Erythroblast (primary cell): ENCODE results near the gene REEP5.
"Not testable (repeated sequence)": the region's sequence is repeated elsewhere in the genome, so short reads cannot be mapped to it uniquely, and the experiment has no call there.

Source experiments
- DNase-seq, 2 experiments: peaks; one replicate each; lab custom pipeline; 2025; lab: John Stamatoyannopoulos, UW
- GATA1 ChIP-seq: IDR thresholded peaks from 2 replicates; pipeline ENCODE4 v1.6.1; 2011; ENCODE audit warnings: low read depth, mild to moderate bottlenecking, control low read depth, low read length, moderate library complexity
- POLR2A ChIP-seq: IDR thresholded peaks from 2 replicates; pipeline ENCODE4 v1.6.1; 2011; ENCODE audit warnings: mild to moderate bottlenecking, low read length

REEP5 gene

DNA sequence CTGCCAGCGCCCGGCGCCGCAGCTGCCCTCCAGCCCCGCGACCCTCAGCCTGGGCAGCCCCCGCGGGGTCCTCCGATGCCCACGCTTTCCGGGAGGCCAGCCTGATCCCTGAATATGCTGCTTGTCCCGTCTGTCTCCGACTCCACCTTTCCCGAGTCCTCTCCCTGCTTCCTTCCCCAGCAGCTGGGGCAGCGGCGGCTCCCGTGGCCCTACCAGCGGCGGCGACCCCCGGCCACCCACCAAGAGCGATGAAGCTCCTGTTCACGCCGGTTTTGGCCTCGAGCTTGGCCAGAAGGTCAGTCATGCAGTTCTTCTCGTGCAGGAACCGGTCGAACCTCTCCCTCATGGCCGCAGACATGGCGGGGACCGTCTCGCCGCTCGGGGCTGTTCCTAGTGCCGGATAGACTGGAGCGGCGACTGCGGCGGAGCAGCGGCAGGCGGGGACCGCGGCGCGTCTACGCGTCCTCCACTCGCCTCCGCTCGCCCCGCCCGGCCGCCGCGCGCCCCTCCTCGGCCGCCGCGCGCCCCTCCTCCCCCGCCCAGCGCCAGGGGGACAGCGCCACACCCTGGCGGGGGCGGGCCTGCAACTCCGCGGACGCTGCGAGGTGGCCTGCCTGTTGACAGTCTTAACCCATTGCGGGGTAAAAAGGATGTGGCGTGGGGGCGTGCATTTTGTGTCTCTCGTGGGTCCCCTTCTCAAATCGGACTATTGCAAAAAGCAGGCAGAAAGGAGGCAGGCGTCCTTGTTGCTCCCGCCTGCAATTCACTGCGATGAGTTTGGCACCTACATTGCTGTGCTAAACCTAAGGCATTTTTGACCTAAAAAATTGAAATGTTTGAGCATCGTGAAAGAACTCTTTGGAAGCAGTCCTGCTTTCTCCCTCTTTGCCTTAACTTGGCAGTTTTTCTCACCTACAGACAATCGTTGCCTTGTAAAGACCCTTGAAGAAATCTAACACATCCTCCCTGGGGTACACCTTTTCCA, at the start of gene REEP5:
Gene REEP5, minus strand, starts transcription at position 395 of the 985 bp plus-strand sequence. Its CDS starts 37 bp downstream, at position 358.
- peak; percentile 89 to 93 for DNase-seq
- no peak for TF ChIP-seq GATA1
- TF ChIP-seq POLR2A, result peak; percentile 75

DNA sequence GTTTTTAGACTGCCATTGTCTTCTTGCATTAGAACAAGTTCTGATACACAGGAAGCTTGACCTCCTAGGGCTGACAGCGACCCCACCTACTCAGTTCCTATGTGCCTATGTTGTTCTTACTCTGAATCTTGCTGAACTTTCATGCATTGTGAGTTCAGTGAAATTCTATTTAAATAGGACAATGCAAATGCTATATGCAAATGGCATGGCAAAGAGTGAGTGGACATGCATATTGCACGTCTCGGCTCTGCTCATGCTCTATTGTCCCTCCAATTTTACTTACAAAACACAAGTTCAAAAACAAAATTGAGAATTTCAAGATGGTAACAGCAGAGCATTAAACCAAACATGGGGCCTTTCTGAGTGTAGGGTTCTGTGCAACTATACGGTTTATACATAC, 49.2 kb upstream of the REEP5 start:
- no peak for DNase-seq
- TF ChIP-seq POLR2A (no peak), GATA1 (no peak)

DNA sequence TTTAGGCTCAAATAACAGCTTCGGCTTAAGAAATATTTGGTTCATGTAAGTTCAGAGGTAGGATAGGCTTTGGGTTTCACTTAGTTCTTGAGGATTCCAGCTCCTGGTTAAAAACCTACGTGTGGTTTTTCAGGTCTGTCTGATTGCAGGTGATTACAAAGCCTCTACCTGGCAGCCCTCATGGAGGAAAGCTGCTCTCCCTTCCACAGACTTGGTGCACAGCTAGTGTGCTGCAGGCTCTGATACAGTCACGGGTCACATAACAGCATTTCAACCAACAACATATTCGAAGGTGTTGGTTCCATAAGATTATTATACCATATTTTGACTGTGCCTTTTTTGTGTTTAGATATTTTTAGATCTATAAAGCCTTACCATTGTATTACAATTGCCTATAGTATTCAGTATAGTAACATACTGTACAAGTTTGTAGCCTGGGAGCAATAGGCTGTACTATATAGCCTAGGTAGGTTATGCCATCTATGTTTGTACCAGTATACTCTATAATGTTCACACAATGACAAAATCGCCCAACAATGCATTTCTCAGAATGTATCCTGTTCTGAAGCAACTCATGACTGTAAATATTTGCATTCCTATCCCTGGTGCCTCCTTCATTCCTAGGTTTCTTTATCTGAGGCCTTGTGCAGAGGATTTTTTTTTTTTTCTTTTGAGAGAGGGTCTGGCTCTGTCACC, 46.5 kb upstream of the REEP5 start:
- TF ChIP-seq GATA1 (no peak), POLR2A (no peak)
- DNase-seq, result no peak

DNA sequence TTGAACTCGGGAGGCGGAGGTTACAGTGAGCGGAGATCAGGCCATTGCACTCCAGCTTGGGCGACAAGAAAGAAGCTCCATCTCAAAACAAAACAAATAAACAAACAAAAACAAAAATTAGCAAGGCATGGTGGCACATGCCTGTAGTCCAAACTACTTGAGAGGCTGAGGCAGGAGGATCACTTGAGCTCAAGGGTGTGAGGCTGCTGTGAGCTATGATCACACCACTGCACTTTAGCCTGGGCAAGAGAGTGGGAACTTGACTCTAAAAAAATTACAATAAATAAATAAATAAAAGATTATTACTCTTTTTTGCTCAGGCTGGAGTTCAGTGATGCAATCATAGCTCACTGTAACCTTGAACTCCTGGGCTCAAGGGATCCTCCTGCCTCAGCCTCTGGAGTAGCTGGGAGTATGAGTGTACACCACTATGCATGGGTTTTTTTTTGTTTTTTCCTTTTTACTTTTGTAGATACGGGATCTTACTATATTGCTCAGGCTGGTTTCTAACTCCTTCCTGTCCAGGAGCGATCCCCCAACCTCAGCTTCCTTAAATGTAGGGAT, 45.6 kb upstream of the REEP5 start:
- no peak for DNase-seq
- TF ChIP-seq POLR2A (no peak), GATA1 (no peak)

DNA sequence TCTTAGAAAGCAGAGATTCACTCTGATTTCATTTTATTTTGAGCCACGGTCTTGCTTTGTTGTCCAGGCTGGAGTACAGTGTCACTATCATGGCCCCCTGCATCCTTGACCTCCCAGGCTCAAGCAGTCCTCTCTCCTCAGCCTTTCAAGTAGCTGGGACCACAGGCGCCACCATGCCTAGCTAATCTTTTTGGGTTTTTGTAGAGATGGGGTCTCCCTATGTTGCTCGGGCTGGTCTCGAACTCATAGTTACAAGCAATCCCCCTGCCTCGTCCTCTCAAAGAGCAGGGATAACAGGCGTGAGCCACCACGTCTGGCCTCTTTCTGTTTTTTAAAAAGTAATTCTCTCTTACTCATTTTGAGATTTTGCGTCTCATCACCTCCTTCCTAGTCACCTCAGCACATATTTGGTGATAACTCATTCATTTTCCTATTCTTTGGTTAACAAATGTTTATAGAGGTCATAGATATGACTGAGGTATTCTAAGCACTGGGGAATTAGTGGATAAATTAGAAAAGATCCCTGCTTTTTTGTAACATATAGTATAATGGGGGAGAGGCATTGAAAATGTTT, 43.8 kb upstream of the REEP5 start:
- TF ChIP-seq GATA1 (no peak), POLR2A (no peak)
- no peak for DNase-seq

DNA sequence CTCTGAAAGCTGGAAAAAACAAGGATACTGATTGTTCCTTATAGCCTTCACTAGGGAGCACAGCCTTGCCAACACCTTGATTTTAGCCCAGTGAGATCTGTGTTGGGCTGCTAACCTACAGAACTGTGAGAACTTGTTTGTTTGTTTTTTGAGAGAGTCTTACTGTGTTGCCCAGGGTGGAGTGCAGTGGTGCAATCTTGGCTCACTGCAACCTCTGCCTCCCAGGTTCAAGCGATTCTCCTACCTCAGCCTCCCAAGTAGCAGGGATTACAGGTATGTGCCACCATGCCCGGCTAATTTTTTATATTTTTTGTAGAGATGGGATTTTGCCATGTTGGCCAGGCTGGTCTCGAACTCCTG, 41.3 kb upstream of the REEP5 start:
- not testable (repeated sequence) for DNase-seq

DNA sequence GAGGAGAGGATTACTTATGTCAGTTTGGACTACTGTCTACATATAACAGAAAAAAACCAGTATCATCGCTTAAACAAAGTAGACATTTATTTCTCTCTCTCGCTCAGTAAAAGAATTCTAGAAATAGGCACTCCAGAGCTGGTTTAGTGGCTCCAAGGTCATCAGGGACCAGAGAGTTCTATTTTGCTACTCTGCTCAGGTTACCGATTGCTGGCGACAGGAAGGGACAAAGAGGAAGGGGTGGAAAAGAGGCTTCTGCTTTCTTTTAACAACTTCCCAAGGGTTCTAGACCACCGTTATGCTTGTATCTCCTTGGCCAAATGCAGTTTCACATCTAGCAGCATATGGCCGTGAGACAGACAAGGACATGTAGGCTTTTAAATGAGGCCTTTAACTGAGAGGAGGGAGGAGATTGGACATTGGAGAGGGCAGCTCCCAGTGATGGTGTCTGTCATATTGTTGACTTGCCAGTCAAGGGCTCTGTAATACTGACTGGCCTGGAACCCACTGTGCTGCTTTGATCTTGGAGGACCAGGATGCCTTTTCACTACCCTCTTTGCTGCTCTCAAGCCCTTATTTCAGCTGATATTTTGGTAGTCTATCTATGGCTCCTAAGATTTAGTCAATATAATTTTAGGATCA, 39.0 kb upstream of the REEP5 start:
- no peak for TF ChIP-seq GATA1
- no peak for TF ChIP-seq POLR2A
- no peak for DNase-seq

DNA sequence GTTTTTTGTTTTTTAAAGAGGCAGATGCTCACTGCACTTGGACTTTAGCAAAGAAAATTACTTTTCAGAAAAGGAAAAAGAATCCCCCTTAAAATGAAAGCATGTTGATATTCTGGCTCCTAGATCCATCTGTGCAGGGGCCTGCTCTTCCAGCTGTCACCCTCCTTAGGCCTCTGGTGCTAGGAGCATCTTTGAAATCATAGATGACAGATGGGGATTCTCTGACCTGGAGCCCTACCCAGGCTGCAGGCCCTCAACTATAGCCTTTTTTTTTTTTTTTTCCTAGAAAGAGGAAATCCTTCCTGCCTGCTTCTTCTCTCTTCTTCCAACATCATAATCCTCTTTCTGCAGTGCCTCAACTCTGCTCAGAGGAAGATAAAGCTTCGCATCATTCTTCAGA, 38.3 kb upstream of the REEP5 start:
- TF ChIP-seq GATA1, result no peak
- TF ChIP-seq POLR2A, result no peak

DNA sequence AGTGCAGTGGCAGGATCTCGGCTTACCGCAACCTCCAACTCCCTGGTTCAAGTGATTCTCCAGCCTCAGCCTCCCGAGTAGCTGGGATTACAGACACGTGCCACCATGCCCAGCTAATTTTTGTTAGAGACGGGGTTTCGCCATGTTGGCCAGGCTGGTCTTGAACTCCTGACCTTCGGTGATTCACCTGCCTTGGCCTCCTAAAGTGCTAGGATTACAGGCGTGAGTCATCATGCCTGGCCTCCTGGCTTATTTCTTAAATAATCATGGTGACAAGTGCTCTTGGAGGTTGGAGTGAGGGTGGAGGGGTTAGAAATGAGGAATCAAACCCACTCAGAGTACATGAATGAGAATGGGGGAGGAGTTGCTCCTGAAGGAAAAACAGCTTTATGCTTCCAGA, 37.8 kb upstream of the REEP5 start:
- peak in 1 of 2 experiments; percentile 12 for DNase-seq

More for the DNA sequence above, 38.3 kb upstream of the REEP5 start:
- DNase-seq, result no peak

DNA sequence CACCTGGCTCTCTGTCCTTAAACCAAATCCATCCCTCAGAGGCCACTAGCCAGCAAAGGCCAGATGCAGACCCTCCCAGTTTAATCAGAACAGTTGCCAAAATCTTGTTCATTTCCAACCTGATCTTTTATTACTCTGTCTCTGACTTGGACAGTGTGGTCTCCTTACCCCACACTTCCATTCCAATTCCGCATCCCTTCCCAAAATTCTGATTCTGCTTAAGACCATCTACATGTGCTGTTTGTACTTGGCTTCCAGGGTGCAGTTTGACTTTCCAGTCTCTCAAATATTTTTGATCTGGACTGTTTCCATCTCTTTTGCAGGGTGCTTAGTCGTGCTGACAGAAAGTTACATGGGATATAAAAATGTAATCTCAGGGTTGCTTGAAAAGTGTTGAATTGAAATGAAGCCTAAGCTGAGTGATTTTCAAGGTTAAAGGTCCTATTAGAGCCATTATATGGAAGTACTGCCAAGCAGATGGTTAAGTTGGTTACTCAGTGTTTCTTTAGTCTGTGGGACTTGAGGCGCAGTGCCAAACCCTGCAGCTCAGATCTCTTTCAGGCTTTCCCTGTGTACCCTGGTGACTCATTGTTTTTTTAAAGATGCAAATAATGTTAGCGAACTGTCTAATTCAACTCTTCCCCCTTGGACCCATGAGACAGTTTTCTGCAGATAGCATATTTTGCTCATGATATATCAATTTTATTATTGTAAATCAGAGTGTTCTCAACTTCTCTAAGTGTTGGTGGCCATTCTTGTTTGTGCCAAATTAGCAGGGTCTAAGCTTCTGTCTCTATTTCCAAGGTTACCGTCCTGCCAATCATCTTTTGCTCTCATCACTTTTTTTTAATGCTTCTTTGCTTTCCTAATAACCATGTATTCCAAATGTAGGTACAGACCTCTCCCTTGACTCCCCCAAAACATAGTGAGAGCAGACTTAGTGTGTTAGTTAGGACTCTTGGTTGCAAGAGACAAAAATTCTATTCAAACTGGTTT, 36.4 kb upstream of the REEP5 start:
- peak in 1 of 2 experiments; percentile 33 for DNase-seq
- no peak for TF ChIP-seq POLR2A
- no peak for TF ChIP-seq GATA1

DNA sequence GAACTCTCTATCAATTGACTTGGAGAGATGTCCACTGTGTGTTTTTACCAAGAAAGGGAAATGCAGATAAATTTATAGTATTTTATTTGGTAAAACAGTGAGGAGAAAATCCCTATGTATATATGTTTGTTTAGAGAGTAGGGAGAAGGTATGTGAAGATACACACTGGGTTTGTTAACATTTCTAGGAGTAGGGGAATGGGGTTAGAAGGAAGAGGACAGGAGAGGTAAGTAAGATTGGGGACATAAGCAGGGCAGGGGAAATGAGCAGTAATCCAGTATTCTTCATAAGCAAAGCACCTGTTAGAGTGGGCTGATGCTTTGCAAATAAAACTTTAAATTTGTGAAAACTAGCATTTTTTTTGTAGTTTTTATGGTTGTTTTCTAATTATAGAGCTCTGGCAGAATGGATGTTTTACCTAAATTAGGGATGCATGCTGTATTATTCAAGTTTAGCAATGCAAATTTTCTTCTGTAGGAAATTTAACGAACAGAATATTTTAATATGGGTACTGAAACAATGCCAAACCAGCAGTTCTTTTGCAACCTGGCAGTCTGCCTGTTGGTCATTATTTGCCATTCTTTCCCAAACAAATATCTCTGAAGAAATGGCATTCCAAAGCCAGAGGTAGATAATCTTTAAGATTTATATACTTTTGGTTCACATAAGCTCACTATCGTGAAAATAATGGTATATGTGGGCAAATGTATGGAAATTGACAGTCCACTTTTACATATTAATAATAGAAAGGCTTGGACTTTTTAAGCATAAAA, 35.2 kb upstream of the REEP5 start:
- no peak for TF ChIP-seq POLR2A
- no peak for TF ChIP-seq GATA1
- DNase-seq, result no peak

DNA sequence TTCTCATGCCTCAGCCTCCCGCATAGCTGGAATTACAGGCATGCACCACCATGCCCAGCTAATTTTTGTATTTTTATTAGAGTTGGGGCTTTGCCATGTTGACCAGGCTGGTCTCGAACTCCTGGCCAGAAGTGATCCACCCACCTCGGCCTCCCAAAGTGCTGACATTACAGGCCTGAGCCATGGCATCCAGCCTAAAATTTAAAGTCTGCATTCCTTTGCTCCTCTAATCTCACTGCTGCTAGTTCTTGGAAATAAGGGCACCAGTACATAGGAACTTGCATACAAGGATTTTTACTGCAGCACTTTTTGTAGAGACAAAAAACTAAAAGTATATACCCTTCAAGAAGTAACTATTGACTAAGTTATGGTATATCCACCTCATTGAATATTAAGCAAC, 34.6 kb upstream of the REEP5 start:
- no peak for TF ChIP-seq GATA1
- TF ChIP-seq POLR2A, result no peak
- no peak for DNase-seq
